ENCODE measurements around the gene OGFOD3.
"Not testable (repeated sequence)": the region's sequence is repeated elsewhere in the genome, so short reads cannot be mapped to it uniquely, and the experiment has no call there.

OGFOD3 gene

DNA sequence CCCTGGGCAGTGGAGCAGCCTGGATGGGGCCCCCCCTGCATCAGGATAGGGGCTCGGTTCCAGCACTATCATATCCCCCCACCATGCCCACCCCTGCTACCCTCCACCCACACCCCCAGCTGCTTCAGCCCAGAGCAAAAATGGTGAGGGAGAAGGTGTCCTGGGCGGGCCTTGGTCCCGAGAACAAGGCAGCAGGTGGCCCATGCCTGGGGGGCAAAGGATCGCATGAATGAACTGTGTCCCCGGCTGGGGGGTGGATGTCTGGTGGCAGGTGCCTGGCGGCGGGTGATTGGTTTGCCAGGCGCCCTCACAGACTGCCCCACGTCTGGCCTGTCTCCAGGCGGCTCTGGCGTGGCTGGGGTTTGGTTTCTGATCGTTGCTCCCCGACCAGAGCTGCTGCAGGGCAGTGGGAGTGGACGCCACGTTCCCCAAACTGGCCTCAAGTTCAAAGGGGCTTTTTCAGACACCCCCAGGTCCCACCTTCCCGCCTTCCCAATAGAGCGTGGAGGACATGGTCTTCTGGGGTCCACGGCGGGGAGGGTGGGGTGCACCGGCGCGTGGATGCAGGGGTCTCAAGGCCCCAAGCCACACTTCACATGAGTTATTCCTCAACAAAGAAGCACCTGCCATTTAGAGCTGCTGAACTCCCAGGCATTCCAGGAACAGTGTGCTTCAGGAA, 34.2 kb downstream of the OGFOD3 start:
- Histone ChIP-seq H3K4me1 (ENCODE audit: insufficient read depth, poor library complexity, severe bottlenecking) (peaks cover 10% of the 10 kb centered on the region), H3K4me3 (ENCODE audit: severe bottlenecking) (no peak overlapping the region), H3K9me3 (ENCODE audit: severe bottlenecking) (no peaks in the 10 kb centered on the region), H3K27me3 (ENCODE audit: insufficient read depth, poor library complexity, severe bottlenecking) (peaks cover 9% of the 10 kb centered on the region), H3K27ac (ENCODE audit: poor library complexity, severe bottlenecking) (peak overlapping the region; percentile 4), H3K36me3 (ENCODE audit: low read depth) (no peaks in the 10 kb centered on the region)
- TF ChIP-seq CTCF (IDR thresholded peaks at IDR 0.05; ENCODE audit: poor library complexity, severe bottlenecking), result no peak
- DNase-seq (ENCODE audit: low spot score), result peak; percentile 64
- ATAC-seq (ENCODE audit: low read depth), result no peak

DNA sequence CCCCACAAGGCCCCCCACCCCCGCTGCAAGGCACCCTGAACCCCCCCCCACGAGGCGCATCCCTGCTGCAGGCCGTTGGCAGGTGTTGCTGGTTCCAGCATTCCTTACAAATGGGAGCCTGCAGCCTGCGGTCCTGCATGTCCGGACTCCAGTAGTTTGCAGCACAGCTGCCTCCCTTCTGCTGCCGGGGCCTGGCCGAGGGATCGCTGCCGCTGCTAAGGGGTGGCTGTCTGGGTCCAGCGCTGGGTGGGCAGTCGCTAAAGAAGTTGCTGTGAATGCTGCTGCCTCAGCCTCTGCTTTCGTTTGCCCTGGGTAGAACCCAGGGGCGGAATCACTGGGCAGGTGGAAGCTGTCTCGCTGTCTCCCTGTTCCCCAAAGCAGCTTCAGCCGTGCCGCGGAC, 35.0 kb downstream of the OGFOD3 start:
- H3K9me3 ChIP-seq (ENCODE audit: severe bottlenecking), result no peaks in the 10 kb centered on the region
- H3K4me3 ChIP-seq (ENCODE audit: severe bottlenecking), result no peak overlapping the region
- ATAC-seq (ENCODE audit: low read depth) (no peak), DNase-seq (ENCODE audit: low spot score) (no peak)
- H3K36me3 ChIP-seq (ENCODE audit: low read depth), result no peaks in the 10 kb centered on the region
- peaks cover 16% of the 10 kb centered on the region for H3K27me3 ChIP-seq (ENCODE audit: insufficient read depth, poor library complexity, severe bottlenecking)
- H3K27ac ChIP-seq (ENCODE audit: poor library complexity, severe bottlenecking), result no peak overlapping the region
- H3K4me1 ChIP-seq (ENCODE audit: insufficient read depth, poor library complexity, severe bottlenecking), result peaks cover 10% of the 10 kb centered on the region
- no peak for TF ChIP-seq CTCF (IDR thresholded peaks at IDR 0.05; ENCODE audit: poor library complexity, severe bottlenecking)

- DNase-seq (ENCODE audit: low spot score), result peak; percentile 68
- no peak for ATAC-seq (ENCODE audit: low read depth)
- no peak for TF ChIP-seq CTCF (IDR thresholded peaks at IDR 0.05; ENCODE audit: poor library complexity, severe bottlenecking)
- Histone ChIP-seq H3K4me1 (ENCODE audit: insufficient read depth, poor library complexity, severe bottlenecking) (peaks cover 10% of the 10 kb centered on the region), H3K9me3 (ENCODE audit: severe bottlenecking) (no peaks in the 10 kb centered on the region), H3K4me3 (ENCODE audit: severe bottlenecking) (no peak overlapping the region), H3K27ac (ENCODE audit: poor library complexity, severe bottlenecking) (no peak overlapping the region), H3K36me3 (ENCODE audit: low read depth) (no peaks in the 10 kb centered on the region), H3K27me3 (ENCODE audit: insufficient read depth, poor library complexity, severe bottlenecking) (peaks cover 19% of the 10 kb centered on the region)
Measured at GRCh38 chr17:82382933-82383255, 35.5 kb downstream of the OGFOD3 start.

- not testable (repeated sequence) for H3K4me3 ChIP-seq (ENCODE audit: severe bottlenecking); H3K36me3 ChIP-seq (ENCODE audit: low read depth); H3K27ac ChIP-seq (ENCODE audit: poor library complexity, severe bottlenecking); ATAC-seq (ENCODE audit: low read depth); H3K9me3 ChIP-seq (ENCODE audit: severe bottlenecking)
- Histone ChIP-seq H3K27me3 (ENCODE audit: insufficient read depth, poor library complexity, severe bottlenecking) (peaks cover 19% of the 10 kb centered on the region), H3K4me1 (ENCODE audit: insufficient read depth, poor library complexity, severe bottlenecking) (peaks cover 10% of the 10 kb centered on the region)
- DNase-seq (ENCODE audit: low spot score), result peak; percentile 54
Measured at GRCh38 chr17:82382220-82382932, 36.0 kb downstream of the OGFOD3 start.

- not testable (repeated sequence) for H3K4me3 ChIP-seq (ENCODE audit: severe bottlenecking); H3K27ac ChIP-seq (ENCODE audit: poor library complexity, severe bottlenecking); DNase-seq (ENCODE audit: low spot score); ATAC-seq (ENCODE audit: low read depth); H3K9me3 ChIP-seq (ENCODE audit: severe bottlenecking); H3K36me3 ChIP-seq (ENCODE audit: low read depth)
- Histone ChIP-seq H3K4me1 (ENCODE audit: insufficient read depth, poor library complexity, severe bottlenecking) (peaks cover 10% of the 10 kb centered on the region), H3K27me3 (ENCODE audit: insufficient read depth, poor library complexity, severe bottlenecking) (peaks cover 21% of the 10 kb centered on the region)
Measured at GRCh38 chr17:82381703-82382009, 36.7 kb downstream of the OGFOD3 start.
